HG02981 (cell line): ENCODE data around the gene UBASH3B.
A peak's percentile ranks its signal among the peaks of the same experiment; 100 is the strongest.
"Not testable (repeated sequence)": the region's sequence is repeated elsewhere in the genome, so short reads cannot be mapped to it uniquely, and the experiment has no call there.

Experiments used
- ATAC-seq: cut with Tn5 transposase; IDR thresholded peaks from one replicate; pipeline ENCODE4 v1.9.1; 2021; ENCODE audit warnings: mild to moderate bottlenecking, moderate library complexity; ENCODE audit not compliant: unreplicated experiment

The UBASH3B gene

DNA sequence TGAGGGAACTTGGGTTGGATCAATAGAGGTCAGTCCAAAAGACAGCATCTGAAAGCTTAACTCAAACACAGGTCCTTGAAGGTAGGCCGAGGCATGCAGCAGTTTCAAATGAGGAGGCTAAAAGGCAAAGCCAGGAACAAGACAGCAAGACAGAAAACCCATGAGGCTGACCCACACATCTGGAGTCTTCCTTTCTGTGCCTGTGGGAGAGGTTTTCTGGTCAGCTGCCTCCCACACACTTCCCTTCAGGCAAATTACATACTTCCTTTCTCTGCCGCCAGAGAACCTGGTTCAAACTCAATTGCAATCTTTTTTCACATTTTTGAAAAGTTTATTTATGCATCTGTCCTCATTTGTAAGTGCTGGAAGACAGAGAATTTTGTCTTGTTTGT, 153.0 kb downstream of the UBASH3B start:
- peak; percentile 80 for ATAC-seq

DNA sequence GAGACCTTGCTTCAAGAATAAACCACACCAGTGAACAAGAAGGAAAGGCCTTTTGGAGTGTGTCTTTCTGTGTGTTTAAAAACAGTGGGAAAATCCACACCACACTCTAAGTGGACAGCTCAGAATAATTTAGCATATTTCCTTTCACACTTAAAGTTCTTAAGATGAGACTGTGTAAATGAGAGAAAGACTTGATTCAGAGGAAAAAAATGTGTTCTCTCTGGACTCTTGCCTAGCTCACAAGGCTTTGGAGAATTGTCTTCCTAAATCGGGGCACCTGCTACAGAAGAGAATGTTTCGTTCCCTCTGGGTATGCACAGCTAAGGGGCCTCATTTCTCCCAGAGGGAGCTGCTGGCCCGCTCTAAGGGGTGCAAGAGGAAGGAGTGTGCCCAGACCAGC, 154.3 kb downstream of the UBASH3B start:
- no peak for ATAC-seq

- ATAC-seq = no peak
These were observed 156.2 kb downstream of the UBASH3B start for GRCh38 chr11:122811721-122812120.

DNA sequence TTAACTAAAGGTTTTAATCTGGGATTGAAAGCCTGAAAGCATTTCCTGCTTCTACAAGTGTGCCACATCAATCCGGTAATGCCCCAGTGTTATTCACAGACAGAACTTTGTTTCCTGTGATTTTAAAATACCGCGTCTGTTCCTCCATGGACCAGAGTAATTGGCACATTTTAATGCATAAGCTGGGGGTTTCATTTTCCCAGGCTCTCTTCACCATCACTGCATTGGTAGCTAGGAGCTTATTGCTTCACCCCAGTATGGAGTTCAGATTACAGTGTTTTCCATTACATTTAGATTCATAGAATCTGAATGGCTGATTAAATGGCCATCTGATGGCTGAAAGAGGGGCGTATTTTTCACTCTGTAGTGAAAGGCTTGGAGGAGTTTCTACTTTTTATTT, 157.1 kb downstream of the UBASH3B start:
- no peak for ATAC-seq

- ATAC-seq = no peak
These were observed 157.8 kb downstream of the UBASH3B start for GRCh38 chr11:122813176-122813893.

GRCh38 chr11:122813894-122814270, 158.4 kb downstream of the UBASH3B start:
- no peak for ATAC-seq

GRCh38 chr11:122814401-122814800, 158.9 kb downstream of the UBASH3B start:
- no peak for ATAC-seq

DNA sequence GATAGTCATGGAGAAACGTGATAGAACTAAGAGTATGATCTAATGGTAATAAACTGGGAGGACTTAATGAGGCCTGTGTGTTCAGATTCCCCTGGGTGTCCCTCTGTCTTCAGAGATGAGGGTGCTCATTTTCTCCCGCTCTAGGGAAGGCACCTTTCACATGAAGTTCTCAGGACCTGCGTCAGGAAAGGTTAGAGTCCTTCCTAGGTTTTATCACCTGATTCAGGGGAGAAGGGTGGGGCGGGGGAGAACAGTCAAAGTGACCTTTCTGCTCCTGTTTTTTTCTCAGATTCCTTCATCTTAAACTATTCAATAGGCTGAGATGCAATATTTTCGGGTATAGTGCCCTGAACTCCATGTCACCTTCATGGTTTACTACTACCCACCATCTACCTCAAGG, 160.4 kb downstream of the UBASH3B start:
- ATAC-seq = no peak

DNA sequence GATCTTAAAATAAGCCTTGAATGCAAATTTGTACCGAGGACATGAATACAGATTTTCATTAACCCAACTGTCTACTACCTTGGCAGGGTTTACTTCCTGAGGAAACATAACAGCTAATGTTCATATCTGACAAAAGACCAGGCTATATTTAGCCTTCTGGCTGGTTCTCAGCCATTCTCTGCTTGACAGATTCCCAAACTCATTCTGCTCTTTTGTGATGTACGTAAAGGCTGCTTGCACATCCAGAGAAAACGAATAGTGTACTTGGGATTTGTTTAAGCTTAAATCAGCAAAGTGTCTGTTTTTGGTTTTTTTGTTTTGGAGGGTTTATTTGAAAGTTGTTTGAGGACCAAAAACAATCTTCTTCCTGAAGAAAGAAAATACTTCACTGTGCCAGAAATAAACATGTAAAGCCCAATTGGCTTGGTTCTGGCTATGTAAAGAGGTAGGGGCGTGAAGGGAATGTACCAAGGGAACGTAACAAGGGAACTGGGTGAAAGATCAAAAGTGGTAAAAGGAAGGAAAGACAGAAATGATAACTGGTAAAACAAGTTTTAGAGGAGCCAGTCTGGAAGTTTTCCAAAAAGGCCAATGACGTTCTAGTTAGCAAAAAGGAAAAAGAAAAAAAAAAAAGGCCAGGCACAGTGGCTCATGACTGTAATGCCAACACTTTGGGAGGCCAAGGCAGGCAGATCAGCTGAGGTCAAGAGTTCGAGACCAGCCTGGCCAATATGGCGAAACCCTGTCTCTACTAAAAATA, 161.4 kb downstream of the UBASH3B start:
- no peak for ATAC-seq

GRCh38 chr11:122820158-122820557, 164.6 kb downstream of the UBASH3B start:
- no peak for ATAC-seq

- no peak for ATAC-seq
These were observed 165.6 kb downstream of the UBASH3B start for GRCh38 chr11:122821169-122821568.

GRCh38 chr11:122822241-122822640, 166.7 kb downstream of the UBASH3B start:
- no peak for ATAC-seq

DNA sequence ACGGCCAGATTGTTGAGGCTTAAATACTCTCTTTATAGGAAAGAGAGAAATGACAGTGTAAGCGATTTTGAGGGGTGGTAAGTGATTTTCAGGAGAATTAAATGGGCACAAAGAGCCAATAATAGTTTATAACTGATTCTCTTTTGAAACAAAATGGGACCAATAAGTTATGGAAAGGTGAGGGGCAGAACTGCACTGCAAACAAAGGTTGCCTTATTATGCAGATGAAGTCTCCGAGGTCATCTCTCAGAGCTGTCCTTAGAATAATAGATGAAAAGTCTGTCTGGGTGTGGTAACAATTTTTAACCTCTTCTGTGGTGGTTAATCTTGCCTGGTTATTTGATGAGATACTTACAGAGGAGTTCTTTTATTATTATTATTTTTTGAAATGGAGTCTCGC, 168.0 kb downstream of the UBASH3B start:
- no peak for ATAC-seq

DNA sequence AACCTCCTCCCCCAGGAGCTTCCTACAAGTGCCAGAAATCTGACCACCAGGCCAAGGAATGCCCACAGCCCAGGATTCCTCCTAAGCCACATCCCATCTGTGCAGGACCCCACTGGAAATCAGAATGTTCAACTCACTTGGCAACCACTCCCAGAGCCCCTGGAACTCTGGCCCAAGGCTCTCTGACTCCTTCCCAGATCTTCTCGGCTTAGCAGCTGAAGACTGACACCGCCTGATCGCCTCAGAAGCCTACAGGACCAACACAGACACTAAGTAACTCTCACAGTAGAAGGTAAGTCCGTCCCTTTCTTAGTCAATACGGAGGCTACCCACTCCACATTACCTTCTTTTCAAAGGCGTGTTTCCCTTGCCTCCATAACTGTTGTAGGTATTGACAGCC, 173.8 kb downstream of the UBASH3B start:
- ATAC-seq = not testable (repeated sequence)

DNA sequence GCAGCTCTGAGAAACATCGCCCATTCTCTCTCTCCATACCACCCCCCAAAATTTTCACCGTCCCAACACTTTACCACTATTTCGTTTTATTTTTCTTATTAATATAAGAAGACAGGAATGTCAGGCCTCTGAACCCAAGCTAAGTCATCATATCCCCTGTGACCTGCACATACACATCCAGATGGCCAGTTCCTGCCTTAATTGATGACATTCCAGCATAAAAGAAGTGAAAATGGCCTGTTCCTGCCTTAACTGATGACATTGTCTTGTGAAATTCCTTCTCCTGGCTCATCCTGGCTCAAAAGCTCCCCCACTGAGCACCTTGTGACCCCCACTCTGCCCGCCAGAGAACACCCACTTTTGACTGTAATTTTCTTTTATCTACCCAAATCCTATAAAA, 176.8 kb downstream of the UBASH3B start:
- ATAC-seq = not testable (repeated sequence)

GRCh38 chr11:122832721-122833470, 177.4 kb downstream of the UBASH3B start:
- ATAC-seq = no peak

DNA sequence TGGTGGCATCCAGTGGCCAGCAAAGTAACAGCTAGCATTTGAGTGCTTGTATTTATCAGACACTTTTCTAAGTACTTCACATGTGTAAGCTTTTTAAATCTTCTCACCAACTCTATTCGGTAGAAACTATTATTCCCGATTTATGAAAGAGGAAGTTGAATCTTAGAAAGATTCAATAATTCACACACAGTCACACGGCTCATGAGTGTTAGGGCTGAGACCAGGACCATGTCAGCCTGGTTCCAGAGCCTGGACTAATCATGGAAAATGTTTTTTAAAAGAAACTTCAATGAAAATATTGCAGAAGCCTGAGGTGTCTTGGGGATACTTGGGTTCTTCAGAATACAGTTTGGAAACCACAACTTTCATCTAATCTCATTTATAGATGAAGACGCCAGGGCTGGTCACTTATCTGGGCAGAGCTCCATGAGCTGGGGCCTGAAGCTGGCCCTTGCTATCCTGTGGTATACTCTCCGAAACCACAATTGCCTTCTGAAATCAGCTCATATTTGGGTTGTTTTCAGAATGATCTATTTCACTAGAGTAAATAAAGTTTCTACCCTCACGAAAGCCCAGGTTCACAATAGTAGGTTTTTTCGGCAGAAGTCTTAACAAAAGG, 178.4 kb downstream of the UBASH3B start:
- no peak for ATAC-seq

DNA sequence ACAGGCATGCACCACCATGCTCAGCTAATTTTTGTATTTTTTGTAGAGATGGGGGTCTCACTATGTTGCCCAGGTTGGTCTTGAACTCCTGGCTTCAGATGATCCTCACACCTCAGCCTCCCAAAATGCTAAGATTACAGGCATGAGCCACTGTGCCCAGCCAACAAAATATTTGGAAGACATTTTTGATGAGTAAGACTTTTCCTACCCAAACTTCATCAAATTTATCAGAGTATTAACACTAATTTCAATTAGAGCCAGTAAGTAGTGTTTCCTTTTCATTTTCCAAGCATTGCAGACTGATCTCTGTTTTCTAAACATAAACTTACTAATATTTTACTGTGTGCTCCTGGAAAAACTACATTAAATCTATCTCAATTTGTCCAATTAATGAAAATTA, 181.4 kb downstream of the UBASH3B start:
- no peak for ATAC-seq

DNA sequence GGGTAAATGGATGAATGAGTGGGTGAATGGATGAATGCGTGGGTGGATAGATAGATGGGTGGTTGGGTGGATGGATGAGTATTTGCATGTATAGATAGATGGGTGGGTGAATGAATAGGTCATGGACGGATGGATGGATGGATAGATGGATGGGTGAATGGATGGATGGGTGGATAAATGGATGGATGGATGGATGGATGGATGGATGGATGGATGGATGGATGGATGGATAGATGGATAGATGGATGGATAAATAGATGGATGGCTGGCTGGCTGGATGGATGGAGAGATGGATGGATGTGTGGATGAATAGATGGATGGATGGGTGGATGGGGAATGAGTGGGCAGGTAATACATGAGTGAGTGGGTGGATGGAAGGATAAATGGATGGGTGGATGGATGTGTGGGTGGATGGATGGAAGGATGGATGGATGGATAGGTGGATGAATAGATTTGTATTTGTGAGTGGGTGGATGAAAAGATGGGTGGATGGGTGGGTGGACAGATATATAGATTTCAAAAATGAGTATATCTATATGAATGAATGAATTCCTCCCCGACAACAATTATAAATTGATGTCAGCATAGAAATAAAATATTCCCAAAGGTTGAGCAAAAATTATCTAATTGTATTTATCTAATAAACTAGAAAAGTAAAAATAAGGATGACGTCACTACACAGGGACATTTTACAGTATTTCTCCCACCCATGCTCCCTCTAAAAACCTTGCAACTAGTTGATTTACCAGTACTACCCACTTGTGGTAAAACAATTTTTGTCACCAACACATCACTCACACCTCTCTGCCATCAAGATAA, 182.2 kb downstream of the UBASH3B start:
- ATAC-seq = no peak
